NT2/D1 (cell line): Measurements from ENCODE around the gene DOCK1.

Experiments
- SUZ12 ChIP-seq: IDR thresholded peaks from 2 replicates; pipeline ENCODE4 v1.6.1; 2011; ENCODE audit not compliant: insufficient read length, insufficient read depth; ENCODE audit errors: extremely low read depth
- ZNF274 ChIP-seq: IDR thresholded peaks from 2 replicates; pipeline ENCODE4 v1.6.1; 2011; ENCODE audit warnings: mild to moderate bottlenecking, low read depth, low read length

DNA sequence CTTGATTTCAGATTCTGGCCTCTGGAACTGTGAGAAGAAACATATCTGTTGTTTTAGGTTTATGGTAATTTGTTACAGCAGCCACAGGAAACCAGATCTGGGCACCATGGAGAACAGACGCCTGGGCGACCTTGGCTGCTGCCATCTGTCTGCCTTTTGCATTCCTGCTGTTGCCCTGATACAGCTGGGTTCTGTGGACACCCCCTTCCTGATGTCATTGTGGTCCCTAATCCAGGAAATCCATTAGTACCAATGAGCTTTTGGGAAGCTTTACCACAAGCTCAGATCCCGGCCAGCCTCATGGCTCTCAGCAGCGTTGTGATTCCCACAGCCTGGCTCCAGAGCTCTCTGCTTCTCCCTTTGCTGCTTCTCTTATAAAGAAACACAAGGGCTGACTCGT lies 469.7 kb downstream of the DOCK1 start:
- no peak for TF ChIP-seq ZNF274
- TF ChIP-seq SUZ12 = no peak
